VCaP (cell line): ENCODE data around the gene CLPTM1.
"Not testable (repeated sequence)": the region's sequence is repeated elsewhere in the genome, so short reads cannot be mapped to it uniquely, and the experiment has no call there.

ENCODE experiments used
- H3K27ac ChIP-seq: fragments of 450-650 bp; 2 replicates; pipeline ENCODE4 v1.5.1; 2017
- CTCF ChIP-seq: fragments of 450-650 bp; conservative IDR thresholded peaks from 2 replicates; pipeline ENCODE4 v1.5.1; 2017; ENCODE audit warnings: mild to moderate bottlenecking, moderate library complexity

The CLPTM1 gene

GRCh38 chr19:44960906-44961728 is 5.9 kb downstream of the CLPTM1 start:
- TF ChIP-seq CTCF, result no peak

GRCh38 chr19:44961821-44962220 is 6.6 kb downstream of the CLPTM1 start:
- H3K27ac ChIP-seq, result no peak overlapping the region
- no peak for TF ChIP-seq CTCF

More at GRCh38 chr19:44960906-44961728, 5.9 kb downstream of the CLPTM1 start:
- H3K27ac ChIP-seq, result no peak overlapping the region

GRCh38 chr19:44968118-44968517 is 12.9 kb downstream of the CLPTM1 start:
- TF ChIP-seq CTCF, result no peak
- H3K27ac ChIP-seq, result no peak overlapping the region

GRCh38 chr19:44968670-44969069 is 13.5 kb downstream of the CLPTM1 start:
- no peak overlapping the region for H3K27ac ChIP-seq
- no peak for TF ChIP-seq CTCF

GRCh38 chr19:44969437-44969836 is 14.3 kb downstream of the CLPTM1 start:
- no peak overlapping the region for H3K27ac ChIP-seq
- TF ChIP-seq CTCF, result no peak

GRCh38 chr19:44971451-44971850 is 16.3 kb downstream of the CLPTM1 start:
- H3K27ac ChIP-seq, result not testable (repeated sequence)

- no peak for TF ChIP-seq CTCF
- no peak overlapping the region for H3K27ac ChIP-seq
Measured at GRCh38 chr19:44972802-44973201, 17.6 kb downstream of the CLPTM1 start.

- no peak for TF ChIP-seq CTCF
- no peak overlapping the region for H3K27ac ChIP-seq
Measured at GRCh38 chr19:44973982-44974735, 19.0 kb downstream of the CLPTM1 start.
